ENCODE results near the gene HYCC2.
"Not testable (repeated sequence)": the region's sequence is repeated elsewhere in the genome, so short reads cannot be mapped to it uniquely, and the experiment has no call there.

The HYCC2 gene

GRCh38 chr2:201072201-201072530 is 695 bp upstream of the HYCC2 start:
- no peak for FAIRE-seq

GRCh38 chr2:201070948-201071478 is 458 bp downstream of the HYCC2 start:
- DNase-seq (ENCODE audit: low spot score) = no peak
- no peak for FAIRE-seq

More at GRCh38 chr2:201072201-201072530, 695 bp upstream of the HYCC2 start:
- DNase-seq (ENCODE audit: low spot score) = no peak

GRCh38 chr2:201064797-201065329 is 6.6 kb downstream of the HYCC2 start:
- FAIRE-seq (no peak), DNase-seq (ENCODE audit: low spot score) (no peak)

- not testable (repeated sequence) for DNase-seq (ENCODE audit: low spot score); FAIRE-seq
Observed at GRCh38 chr2:201063516-201063915, 8.0 kb downstream of the HYCC2 start.

DNA sequence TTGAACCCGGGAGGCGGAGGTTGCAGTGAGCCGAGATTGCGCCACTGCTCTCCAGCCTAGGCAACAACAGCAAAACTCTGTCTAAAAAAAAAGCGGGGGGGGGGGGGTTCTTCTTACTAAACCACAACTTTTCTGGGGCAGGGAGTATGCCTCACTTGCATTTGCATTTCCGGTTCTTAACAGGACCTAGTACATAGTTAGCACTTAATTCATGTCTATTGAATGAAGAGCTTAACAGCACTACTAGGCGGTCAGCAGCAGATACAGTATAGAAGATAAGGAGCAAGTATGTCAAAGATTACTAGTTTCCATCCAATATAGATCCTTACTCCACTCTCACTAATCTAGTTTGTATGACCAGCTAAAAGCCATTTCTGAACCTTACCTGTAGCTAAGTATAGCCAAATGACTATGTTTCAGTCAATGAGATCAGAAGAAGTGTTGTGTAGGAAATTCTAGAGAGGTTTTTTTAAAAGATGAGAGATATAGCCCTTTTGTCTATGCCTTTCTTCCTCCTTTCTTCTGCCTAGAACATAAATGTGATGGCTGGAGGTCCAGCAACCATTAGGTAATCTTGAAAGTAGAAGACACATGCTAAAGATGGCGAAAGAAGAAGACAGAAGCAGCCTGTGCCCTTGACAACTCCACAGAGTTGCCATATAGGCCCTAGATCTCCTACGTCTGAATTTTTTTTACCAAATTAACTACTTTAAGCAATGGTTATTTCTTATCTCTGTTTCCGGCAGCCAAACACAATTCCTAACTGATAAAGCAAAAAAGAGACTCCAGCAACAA is 11.3 kb downstream of the HYCC2 start:
- no peak for DNase-seq (ENCODE audit: low spot score)
- FAIRE-seq = no peak

GRCh38 chr2:201058914-201059313 is 12.6 kb downstream of the HYCC2 start:
- no peak for FAIRE-seq
- no peak for DNase-seq (ENCODE audit: low spot score)

- FAIRE-seq = no peak
Observed at GRCh38 chr2:201057715-201058248, 13.7 kb downstream of the HYCC2 start.

GRCh38 chr2:201057087-201057521 is 14.4 kb downstream of the HYCC2 start:
- FAIRE-seq (no peak), DNase-seq (ENCODE audit: low spot score) (no peak)

More at GRCh38 chr2:201057715-201058248, 13.7 kb downstream of the HYCC2 start:
- DNase-seq (ENCODE audit: low spot score) = no peak

DNA sequence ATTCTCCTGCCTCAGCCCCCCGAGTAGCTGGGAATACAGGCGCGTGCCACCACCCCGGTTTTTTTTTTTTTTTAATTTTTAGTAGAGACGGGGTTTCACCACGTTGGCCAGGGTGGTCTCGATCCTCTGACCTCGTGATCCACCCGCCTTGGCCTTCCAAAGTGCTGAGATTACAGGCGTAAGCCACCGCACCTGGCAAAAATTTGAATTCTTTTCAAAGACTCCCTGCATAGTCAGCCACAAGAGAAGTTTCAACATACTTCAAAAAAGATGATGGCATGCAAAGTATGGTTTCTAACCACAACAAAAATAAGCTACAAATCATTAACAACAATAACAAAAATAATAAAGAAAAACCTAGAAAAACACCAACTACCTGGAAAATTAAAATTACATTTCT is 22.0 kb downstream of the HYCC2 start:
- DNase-seq (ENCODE audit: low spot score) = no peak
- no peak for FAIRE-seq

DNA sequence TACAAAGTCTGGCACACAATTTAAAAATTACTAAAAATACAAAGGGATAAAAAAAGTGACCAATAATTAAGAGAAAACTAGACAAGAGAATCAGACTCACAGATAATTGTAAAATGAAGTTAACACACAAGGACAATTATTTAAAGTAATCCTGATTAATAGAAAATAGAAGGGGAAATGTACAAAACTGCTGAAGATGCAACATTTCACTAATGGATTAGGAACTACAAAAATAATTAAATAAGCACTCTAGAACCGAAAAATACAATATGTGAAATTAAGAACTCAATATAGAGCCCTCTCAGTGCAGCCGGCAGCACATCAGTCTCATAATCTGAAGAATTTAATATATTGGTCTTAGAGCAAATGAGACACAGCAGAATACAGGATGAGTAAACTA is 24.6 kb downstream of the HYCC2 start:
- no peak for FAIRE-seq
- DNase-seq (ENCODE audit: low spot score) = peak; percentile 2

- not testable (repeated sequence) for FAIRE-seq; DNase-seq (ENCODE audit: low spot score)
Observed at GRCh38 chr2:201043050-201043449, 28.4 kb downstream of the HYCC2 start.

DNA sequence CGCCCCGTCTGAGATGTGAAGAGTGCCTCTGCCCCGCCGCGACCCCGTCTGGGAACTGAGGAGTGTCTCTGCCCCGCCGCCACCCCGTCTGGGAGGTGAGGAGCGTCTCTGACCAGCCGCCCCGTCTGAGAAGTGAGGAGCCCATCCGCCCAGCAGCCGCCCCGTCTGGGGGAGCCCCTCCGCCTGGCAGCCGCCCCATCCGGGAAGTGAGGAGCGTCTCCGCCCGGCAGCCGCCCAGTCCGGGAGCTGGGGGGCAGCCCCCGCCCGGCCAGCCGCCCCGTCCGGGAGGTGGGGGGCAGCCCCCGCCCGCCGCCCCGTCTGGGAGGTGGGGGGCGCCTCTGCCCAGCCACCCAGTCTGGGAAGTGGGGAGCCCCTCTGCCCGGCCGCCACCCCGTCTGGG is 29.0 kb downstream of the HYCC2 start:
- not testable (repeated sequence) for FAIRE-seq; DNase-seq (ENCODE audit: low spot score)

GRCh38 chr2:201040867-201041628 is 30.4 kb downstream of the HYCC2 start:
- FAIRE-seq (no peak), DNase-seq (ENCODE audit: low spot score) (no peak)

DNA sequence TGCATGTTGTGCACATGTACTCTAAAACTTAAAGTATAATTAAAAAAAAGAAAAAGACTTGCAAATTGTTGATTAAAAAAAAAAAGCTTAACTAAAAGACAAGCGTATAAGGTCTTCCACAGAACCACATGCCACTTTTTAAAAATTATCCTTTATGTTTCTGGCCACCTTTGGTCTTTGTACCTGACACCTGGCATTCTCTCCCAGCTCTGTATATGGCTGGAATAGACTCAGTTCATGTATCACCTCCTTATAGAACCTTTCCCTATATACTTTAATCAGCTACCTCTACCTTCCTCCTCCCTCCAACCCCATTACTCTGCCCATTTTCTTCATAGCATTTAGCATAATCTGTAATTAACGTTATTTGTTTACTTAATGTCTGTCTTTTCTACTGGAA is 32.6 kb downstream of the HYCC2 start:
- DNase-seq (ENCODE audit: low spot score) = no peak

DNA sequence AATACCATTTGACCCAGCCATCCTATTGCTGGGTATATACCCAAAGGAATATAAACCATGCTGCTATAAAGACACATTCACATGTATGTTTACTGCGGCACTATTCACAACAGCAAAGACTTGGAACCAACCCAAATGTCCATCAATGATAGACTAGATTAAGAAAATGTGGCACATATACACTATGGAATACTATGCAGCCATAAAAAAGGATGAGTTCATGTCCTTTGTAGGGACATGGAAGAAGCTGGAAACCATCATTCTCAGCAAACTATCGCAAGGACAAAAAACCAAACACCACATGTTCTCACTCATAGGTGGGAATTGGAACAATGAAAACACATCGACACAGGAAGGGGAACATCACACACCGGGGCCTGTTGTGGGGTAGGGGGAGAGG is 33.1 kb downstream of the HYCC2 start:
- FAIRE-seq; DNase-seq (ENCODE audit: low spot score): not testable (repeated sequence)

More for the DNA sequence above, 32.6 kb downstream of the HYCC2 start:
- no peak for FAIRE-seq

- FAIRE-seq; DNase-seq (ENCODE audit: low spot score): not testable (repeated sequence)
Observed at GRCh38 chr2:201034355-201034754, 37.1 kb downstream of the HYCC2 start.

- FAIRE-seq (no peak), DNase-seq (ENCODE audit: low spot score) (no peak)
Observed at GRCh38 chr2:201024518-201024917, 47.0 kb downstream of the HYCC2 start.

- FAIRE-seq (no peak), DNase-seq (ENCODE audit: low spot score) (peak; percentile 3)
Observed at GRCh38 chr2:201021914-201022313, 49.6 kb downstream of the HYCC2 start.
